HCT116 (cell line): ENCODE results near the gene BAIAP2L1. TPM values are rescaled to one million over a fixed set of nuclear protein-coding genes. Genes with fewer than 3 reads are reported as not detected.

Experiments
- ATAC-seq: fragments of 200-7000 bp; cut with Tn5 transposase; 2 replicates; pipeline ENCODE4 v1.9.1; 2020; ENCODE audit warnings: mild to moderate bottlenecking, moderate library complexity
- BruUV-seq: library from RNA; stranded (reverse); fragments of 400-500 nt; replicated peaks from 2 replicates; lab custom pipeline; 2021; lab: Mats Ljungman, UMichigan
- CTCF ChIA-PET: fragments of 300-600 bp; sonication (Branson Sonifier 250); formaldehyde crosslinking; loops from one replicate; lab custom pipeline; 2021; ENCODE audit warnings: antibody characterized with exemption; lab: Charles Lee
- POLR2A ChIA-PET: fragments of 300-600, 350-600 bp; sonication (Branson Sonifier 250); formaldehyde crosslinking; loops from one replicate; lab custom pipeline; 2021; ENCODE audit warnings: antibody characterized with exemption; lab: Charles Lee
- RAD21 ChIA-PET, 2 experiments: fragments of 300-600 bp; sonication (Branson Sonifier 250); formaldehyde crosslinking; loops; one replicate each; lab custom pipeline; 2023; ENCODE audit warnings: low total read pairs in 2 of 2; ENCODE audit not compliant: uncharacterized antibody in 2 of 2, unreplicated experiment in 2 of 2, low non-redundant PET in 1 of 2; lab: Charles Lee
- DNase-seq: peaks from one replicate; pipeline ENCODE4 v3.0.0-alpha.2; 2010; ENCODE audit warnings: low read depth, low spot score
- H2AFZ ChIP-seq: fragments of 200-600 bp; shearing (Covaris generic), sonication (generic); 2 replicates; pipeline ENCODE4 v1.6.1; 2017; ENCODE audit warnings: low read depth, mixed run types, mixed read lengths, antibody characterized with exemption, low read length; ENCODE audit not compliant: poor library complexity, severe bottlenecking
- H3K27ac ChIP-seq: 2 replicates; pipeline ENCODE4 v1.5.1; 2012; ENCODE audit warnings: low read depth, low read length
- H3K27me3 ChIP-seq: fragments of 200-600 bp; sonication (generic); 2 replicates; pipeline ENCODE4 v1.6.1; 2016; ENCODE audit warnings: mixed run types, low read length, mixed read lengths; ENCODE audit not compliant: insufficient read depth
- H3K36me3 ChIP-seq, 2 experiments: fragments of 200-500 bp in 1 of 2; fragments of 200-600 bp in 1 of 2; sonication (Bioruptor generic) in 1 of 2; sonication (generic) in 1 of 2; 2 replicates each; pipeline versions ENCODE4 v1.5.1 to v1.6.1; 2014 to 2016; ENCODE audit warnings: low read length in 2 of 2, inconsistent platforms in 1 of 2, mixed read lengths in 1 of 2, mixed run types in 1 of 2; ENCODE audit not compliant: insufficient read depth in 2 of 2, control insufficient read depth in 1 of 2
- H3K4me1 ChIP-seq, 2 experiments: fragments of 200-600 bp in 1 of 2; sonication (generic) in 1 of 2; 2 replicates each; pipeline versions ENCODE4 v1.5.1 to v1.6.1; 2012 to 2017; ENCODE audit warnings: low read length in 2 of 2, inconsistent platforms in 1 of 2, mild to moderate bottlenecking in 1 of 2, mixed read lengths in 1 of 2, mixed run types in 1 of 2, moderate library complexity in 1 of 2; ENCODE audit not compliant: insufficient read depth in 2 of 2, control insufficient read depth in 1 of 2
- H3K4me2 ChIP-seq: fragments of 200-600 bp; sonication (generic); 2 replicates; pipeline ENCODE4 v1.6.1; 2017; ENCODE audit warnings: mixed run types, low read length, mixed read lengths
- H3K4me3 ChIP-seq, 2 experiments: fragments of 200-600 bp in 1 of 2; sonication (generic) in 1 of 2; replicated peaks in 1 of 2; 2 replicates each; pipeline ENCODE4 v1.5.1; 2011 to 2016; ENCODE audit warnings: low read length in 2 of 2, control low read depth in 1 of 2, low read depth in 1 of 2, mild to moderate bottlenecking in 1 of 2, mixed read lengths in 1 of 2, mixed run types in 1 of 2
- H3K79me2 ChIP-seq: fragments of 200-600 bp; sonication (generic); 2 replicates; pipeline ENCODE4 v1.6.1; 2017; ENCODE audit warnings: mild to moderate bottlenecking, mixed run types, low read length, moderate library complexity, mixed read lengths; ENCODE audit not compliant: insufficient read depth
- H3K9ac ChIP-seq: fragments of 200-600 bp; sonication (generic); 2 replicates; pipeline ENCODE4 v1.6.1; 2016; ENCODE audit warnings: low read length, mixed read lengths
- H3K9me2 ChIP-seq: fragments of 200-600 bp; sonication (generic), shearing (Covaris generic); 2 replicates; pipeline ENCODE4 v1.6.1; 2017; ENCODE audit warnings: mixed run types, mild to moderate bottlenecking, moderate library complexity; ENCODE audit not compliant: insufficient read depth
- H3K9me3 ChIP-seq, 2 experiments: fragments of 200-500 bp in 1 of 2; fragments of 200-600 bp in 1 of 2; sonication (Bioruptor generic) in 1 of 2; sonication (generic) in 1 of 2; 2 replicates each; pipeline ENCODE4 v1.6.1; 2014 to 2017; ENCODE audit warnings: low read length in 2 of 2, mixed read lengths in 2 of 2, inconsistent platforms in 1 of 2, low read depth in 1 of 2, mild to moderate bottlenecking in 1 of 2, mixed run types in 1 of 2, moderate library complexity in 1 of 2; ENCODE audit not compliant: control insufficient read depth in 1 of 2, insufficient read depth in 1 of 2
- H4K20me1 ChIP-seq: fragments of 200-600 bp; sonication (generic), shearing (Covaris generic); 2 replicates; pipeline ENCODE4 v1.6.1; 2017; ENCODE audit warnings: mixed run types, mild to moderate bottlenecking, moderate library complexity; ENCODE audit not compliant: insufficient read depth
- ATF3 ChIP-seq: IDR thresholded peaks from 2 replicates; pipeline ENCODE4 v1.6.1; 2012
- CTCF ChIP-seq, 3 experiments: fragments of 200-600 bp in 1 of 3; sonication (generic) in 1 of 3; IDR thresholded peaks in 2 of 3; conservative IDR thresholded peaks in 1 of 3; 2 replicates each; pipeline ENCODE4 v1.5.1; 2012 to 2017; ENCODE audit warnings: low read depth in 2 of 3, low read length in 2 of 3, antibody characterized with exemption in 1 of 3, borderline replicate concordance in 1 of 3, control low read depth in 1 of 3, mild to moderate bottlenecking in 1 of 3, mixed read lengths in 1 of 3, mixed run types in 1 of 3, moderate library complexity in 1 of 3; ENCODE audit not compliant: insufficient read depth in 1 of 3
- EGR1 ChIP-seq: IDR thresholded peaks from 2 replicates; pipeline ENCODE4 v1.6.1; 2012; ENCODE audit warnings: low read depth
- ELF1 ChIP-seq: IDR thresholded peaks from 2 replicates; pipeline ENCODE4 v1.6.1; 2012; ENCODE audit warnings: low read depth, borderline replicate concordance
- JUND ChIP-seq: IDR thresholded peaks from 2 replicates; pipeline ENCODE4 v1.6.1; 2012
- POLR2AphosphoS5 ChIP-seq: IDR thresholded peaks from 2 replicates; pipeline ENCODE4 v1.6.1; 2011; ENCODE audit warnings: mild to moderate bottlenecking, low read depth, low read length, moderate library complexity
- REST ChIP-seq: IDR thresholded peaks from 2 replicates; pipeline ENCODE4 v1.6.1; 2012; ENCODE audit warnings: low read depth
- SP1 ChIP-seq: IDR thresholded peaks from 2 replicates; pipeline ENCODE4 v1.6.1; 2012; ENCODE audit warnings: low read depth
- TCF7L2 ChIP-seq: IDR thresholded peaks from 2 replicates; pipeline ENCODE4 v1.7.0; 2011; ENCODE audit warnings: borderline replicate concordance, inconsistent platforms; ENCODE audit not compliant: insufficient read depth, insufficient read length; ENCODE audit errors: extremely low read depth
- YY1 ChIP-seq: IDR thresholded peaks from 2 replicates; pipeline ENCODE4 v1.6.1; 2011; ENCODE audit warnings: low read length, low read depth, moderate library complexity, mild to moderate bottlenecking; ENCODE audit not compliant: insufficient replicate concordance; ENCODE audit errors: extremely low read depth
- ZBTB33 ChIP-seq: IDR thresholded peaks from 2 replicates; pipeline ENCODE4 v1.6.1; 2011; ENCODE audit warnings: mild to moderate bottlenecking, low read length, moderate library complexity; ENCODE audit not compliant: insufficient replicate concordance; ENCODE audit errors: extremely low read depth
- ZFX ChIP-seq: fragments of 450-650 bp; IDR thresholded peaks from 2 replicates; pipeline ENCODE4 v1.6.1; 2017
- ZNF274 ChIP-seq: fragments of 200-500 bp; sonication (Bioruptor generic); IDR thresholded peaks from 2 replicates; pipeline ENCODE4 v1.6.1; 2014; ENCODE audit warnings: mild to moderate bottlenecking, low read depth, low read length, inconsistent platforms
- intact Hi-C: fragments of 100-400 bp; cut with micrococcal nuclease; formaldehyde crosslinking; loops from 2 replicates; pipeline ENCODE4 v1.10.0; 2022
- total RNA-seq: library from RNA; stranded (reverse); gene quantifications from one replicate; pipeline ENCODE4 v1.2.1, GENCODE V29; 2021; ENCODE audit not compliant: unreplicated experiment

Gene BAIAP2L1
- total RNA-seq, 1 experiment from 2014 or later = 61.2 TPM

- H3K4me3 ChIP-seq = no peak overlapping the region
- H3K4me2 ChIP-seq = peak overlapping the region; percentile 0; the same call in 1 of the 2 replicates
- intact Hi-C loops = no loop called here
- H3K9me3 ChIP-seq = no peaks in the 10 kb centered on the region
- RAD21 ChIA-PET = no interaction called here
- no peak for TF ChIP-seq JUND
- TF ChIP-seq POLR2AphosphoS5 = no peak
- TF ChIP-seq CTCF (IDR thresholded peaks at IDR 0.05 in 2 of 3, conservative IDR thresholded peaks at IDR 0.05 in 1 of 3; ENCODE audit: borderline replicate concordance in 1 of 3, insufficient read depth in 1 of 3, low read depth in 2 of 3, low read length in 2 of 3) = no peak
- TF ChIP-seq EGR1 = no peak
- no peak for TF ChIP-seq SP1
- TF ChIP-seq REST = no peak
- no peak for TF ChIP-seq ZNF274
- TF ChIP-seq ZBTB33 = no peak
- no peak for TF ChIP-seq ZFX
- no peak for TF ChIP-seq ATF3
- no peak for TF ChIP-seq TCF7L2
- no peak for TF ChIP-seq YY1
- TF ChIP-seq ELF1 = no peak
- no peak for ATAC-seq
- no peak overlapping the region for H3K9ac ChIP-seq
- H3K27ac ChIP-seq = no peak overlapping the region
- BruUV-seq = no TSS peak
- H3K27me3 ChIP-seq = no peaks in the 10 kb centered on the region
- no peak overlapping the region for H2AFZ ChIP-seq
- peak; percentile 54 for DNase-seq
- H3K36me3 ChIP-seq = no peaks in the 10 kb centered on the region
- no peaks in the 10 kb centered on the region for H3K9me2 ChIP-seq
- POLR2A ChIA-PET = interaction anchor here (0.6 kb wide), 1 partner anchor 12 kb away, joined by 3 read pairs; no protein-coding TSS in a partner anchor
- H3K79me2 ChIP-seq = no peaks in the 10 kb centered on the region
- no peaks in the 10 kb centered on the region for H4K20me1 ChIP-seq
- CTCF ChIA-PET = interaction anchor here (0.7 to 1.9 kb wide), 5 partner anchors 22 to 455 kb away, joined by 3 to 6 read pairs (median 5); partner anchors contain the start of genes BAIAP2L1 and TRRAP
- peaks cover 18 to 39% of the 10 kb centered on the region in 2 experiments for H3K4me1 ChIP-seq
These were observed 22.2 kb upstream of the BAIAP2L1 start for GRCh38 chr7:98423043-98423442.
